ENCODE results near the gene MTRFR.
"Not testable (repeated sequence)": the region's sequence is repeated elsewhere in the genome, so short reads cannot be mapped to it uniquely, and the experiment has no call there.

MTRFR gene

GRCh38 chr12:123232807-123233504 lies at the start of gene MTRFR, which contains the start of gene MPHOSPH9:
Gene MTRFR, plus strand, starts transcription at chr12:123233436. Its CDS starts 20,239 bp downstream, at chr12:123253675.
Gene MPHOSPH9, minus strand, starts transcription at chr12:123233141. Its CDS starts 2,777 bp downstream, at chr12:123230364.
- DNase-seq = peak; percentile 100

GRCh38 chr12:123187637-123188036 lies 45.6 kb upstream of the MTRFR start:
- no peak for DNase-seq

DNA sequence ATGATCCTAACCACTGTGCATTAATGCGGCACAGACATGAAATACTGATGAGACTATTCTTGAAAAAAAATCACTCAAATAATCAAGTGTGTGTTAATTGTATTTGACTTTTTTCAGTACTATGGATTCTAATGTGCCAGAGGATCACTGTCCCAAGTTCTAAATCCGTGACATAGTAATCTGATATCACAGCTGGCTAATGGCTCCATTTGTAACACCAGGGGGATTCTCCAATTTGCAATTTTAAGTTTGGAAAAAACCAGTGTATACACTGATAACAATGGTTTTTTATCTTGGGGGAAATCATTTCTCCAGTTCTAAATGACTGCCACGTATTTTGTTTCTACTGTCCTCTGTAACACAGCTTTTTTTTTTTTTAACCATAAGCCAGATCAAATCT lies 33.3 kb upstream of the MTRFR start:
- DNase-seq = no peak

DNA sequence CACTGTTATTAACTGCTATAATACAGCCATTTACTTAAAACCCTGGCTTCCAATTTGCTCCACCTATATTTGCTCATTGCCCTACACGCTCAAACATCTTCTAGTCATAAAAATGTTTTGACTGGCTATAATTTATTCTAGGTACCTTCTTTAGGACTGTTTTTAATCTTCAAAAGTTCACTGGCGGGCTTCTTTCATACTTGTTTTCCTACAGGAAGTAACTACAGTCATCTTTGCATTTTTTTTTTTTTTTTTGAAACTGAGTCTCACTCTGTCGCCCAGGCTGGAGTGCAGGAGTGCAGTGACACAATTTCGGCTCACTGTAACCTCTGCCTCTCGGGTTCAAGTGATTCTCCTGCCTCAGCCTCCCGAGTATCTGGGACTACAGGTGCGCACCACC lies 32.8 kb upstream of the MTRFR start:
- no peak for DNase-seq

- not testable (repeated sequence) for DNase-seq
Measured at GRCh38 chr12:123206794-123207193, 26.4 kb upstream of the MTRFR start.

- not testable (repeated sequence) for DNase-seq
Measured at GRCh38 chr12:123207815-123208214, 25.4 kb upstream of the MTRFR start.

DNA sequence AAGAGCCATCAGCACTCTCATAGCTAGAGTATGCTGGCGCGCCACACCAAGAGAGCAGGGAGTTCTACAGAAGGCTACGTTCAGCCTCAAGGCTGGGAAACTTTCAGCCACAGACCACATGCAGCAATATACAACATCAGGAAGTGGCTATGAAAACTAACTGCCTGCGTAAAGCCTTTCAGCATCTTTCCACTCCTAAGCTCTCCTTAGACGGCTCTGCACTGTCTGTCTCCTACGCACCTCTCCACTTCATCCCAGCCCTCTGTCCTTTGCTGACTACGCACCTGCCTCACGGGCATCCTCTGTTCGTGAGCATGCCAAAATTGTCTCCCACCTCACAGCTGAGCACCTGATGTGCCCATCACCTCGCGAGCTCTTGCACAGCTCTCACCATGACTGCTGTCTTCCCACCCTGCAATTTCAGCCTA lies 10.0 kb upstream of the MTRFR start:
- no peak for DNase-seq

DNA sequence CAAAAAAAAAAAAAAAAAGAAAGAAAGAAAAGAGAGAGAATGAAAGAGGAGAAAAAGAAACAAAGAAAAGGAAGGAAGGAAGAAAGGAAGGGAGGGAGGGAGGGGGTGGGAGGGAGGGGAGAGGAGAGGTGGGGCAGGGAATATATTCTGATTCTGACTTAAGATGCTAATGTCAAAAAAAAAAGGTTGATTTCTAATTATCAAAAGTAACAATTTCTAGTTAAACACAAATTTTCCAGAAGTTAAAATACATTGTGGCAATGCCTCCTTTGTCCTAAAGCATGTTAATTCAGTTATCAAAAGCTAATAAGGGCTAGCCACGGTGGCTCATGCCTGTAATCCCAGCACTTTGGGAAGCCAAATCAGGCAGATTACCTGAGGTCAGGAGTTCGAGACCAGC lies 7.8 kb upstream of the MTRFR start:
- DNase-seq = no peak

GRCh38 chr12:123227581-123228258 lies 5.5 kb upstream of the MTRFR start:
- DNase-seq = no peak

GRCh38 chr12:123229051-123229450 lies 4.2 kb upstream of the MTRFR start:
- no peak for DNase-seq

DNA sequence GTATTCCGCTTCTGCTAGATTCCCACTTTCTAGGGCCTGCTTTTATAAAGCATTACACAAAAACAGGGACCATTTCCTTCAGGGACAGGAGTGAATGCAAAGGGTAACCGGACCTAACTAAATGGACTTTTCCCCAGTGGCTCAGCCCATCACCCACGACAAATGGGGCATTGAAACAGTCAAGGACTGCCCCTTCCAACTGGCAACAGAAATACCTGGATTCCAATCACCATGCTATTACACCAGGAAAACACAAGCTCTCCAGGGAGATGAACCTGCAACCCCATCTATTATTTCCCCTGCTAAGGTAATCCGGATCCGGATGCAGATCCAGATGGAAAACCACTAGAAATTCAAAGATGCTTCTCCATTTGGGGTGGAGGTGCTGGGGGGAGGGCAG lies 1.3 kb upstream of the MTRFR start:
- DNase-seq = no peak

DNA sequence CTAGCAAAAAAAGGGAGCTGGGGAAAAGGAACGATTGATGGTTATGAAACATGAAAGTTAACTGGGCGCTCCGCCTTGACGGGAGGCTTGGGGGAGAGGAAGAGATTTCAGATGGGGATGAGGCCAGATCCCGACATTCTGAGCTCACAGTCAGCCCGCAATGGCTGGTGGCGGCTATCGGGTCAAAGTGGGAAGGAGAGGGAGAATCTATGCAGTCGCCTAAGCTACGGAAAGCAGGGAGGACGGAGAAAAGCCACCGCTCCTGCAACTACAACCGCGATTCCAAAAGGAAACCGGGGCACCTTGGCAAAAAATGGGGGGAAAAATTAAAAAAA lies 797 bp upstream of the MTRFR start:
- DNase-seq = no peak

GRCh38 chr12:123233505-123234308 lies 471 bp downstream of the MTRFR start:
- DNase-seq = peak; percentile 24

DNA sequence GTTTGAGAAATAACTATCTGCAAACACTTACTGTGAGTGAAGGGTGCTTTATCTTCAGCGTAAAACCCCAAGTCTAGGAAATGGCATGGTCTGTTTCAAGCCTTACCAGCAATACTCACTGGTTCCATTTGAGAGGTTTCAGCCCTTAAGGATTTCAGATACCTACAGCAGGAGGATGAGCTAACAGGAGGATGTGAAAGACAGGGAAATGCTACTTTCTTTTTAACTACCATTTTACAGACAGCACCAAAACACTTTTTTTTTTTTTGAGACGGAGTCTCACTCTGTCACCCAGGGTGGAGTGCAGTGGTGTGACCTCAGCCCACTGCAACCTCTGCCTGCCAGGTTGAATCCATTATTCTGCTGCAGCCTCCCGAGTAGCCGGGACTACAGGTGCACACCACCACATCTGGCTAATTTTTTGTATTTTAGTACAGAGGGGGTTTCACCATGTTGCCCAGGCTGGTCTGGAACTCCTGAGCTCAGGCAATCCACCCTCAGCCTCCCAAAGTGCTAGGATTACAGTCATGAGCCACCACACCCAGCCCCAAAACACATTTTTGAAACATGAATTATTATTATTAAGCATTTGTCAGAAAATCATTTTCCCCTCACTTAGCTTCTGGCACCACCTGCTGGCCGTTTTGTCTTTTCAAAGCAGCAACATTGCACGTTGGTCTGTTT lies 4.6 kb downstream of the MTRFR start:
- DNase-seq = peak; percentile 74

- DNase-seq = no peak
Measured at GRCh38 chr12:123238330-123238682, 5.1 kb downstream of the MTRFR start.

DNA sequence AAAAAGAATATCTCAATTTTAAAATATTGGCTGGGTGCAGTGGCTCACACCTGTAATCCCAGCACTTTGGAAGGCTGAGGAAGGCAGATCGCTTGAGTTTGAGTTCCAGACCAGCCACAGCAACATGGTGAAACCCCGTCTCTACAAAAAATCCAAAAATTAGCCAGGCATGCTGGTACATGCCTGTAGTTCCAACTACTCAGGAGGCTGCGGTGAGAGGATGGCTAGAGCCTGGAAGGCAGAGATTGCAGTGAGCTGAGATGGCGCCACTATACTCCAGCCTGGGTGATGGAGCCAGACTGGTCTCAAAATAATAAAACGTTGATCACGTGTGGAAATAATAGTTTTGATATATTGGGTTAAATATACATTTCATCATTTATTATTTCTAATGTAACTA lies 5.7 kb downstream of the MTRFR start:
- no peak for DNase-seq

GRCh38 chr12:123242116-123242904 lies 9.1 kb downstream of the MTRFR start:
- peak; percentile 38 for DNase-seq

GRCh38 chr12:123243671-123244262 lies 10.5 kb downstream of the MTRFR start:
- DNase-seq = no peak

- no peak for DNase-seq
Measured at GRCh38 chr12:123245678-123246077, 12.4 kb downstream of the MTRFR start.

DNA sequence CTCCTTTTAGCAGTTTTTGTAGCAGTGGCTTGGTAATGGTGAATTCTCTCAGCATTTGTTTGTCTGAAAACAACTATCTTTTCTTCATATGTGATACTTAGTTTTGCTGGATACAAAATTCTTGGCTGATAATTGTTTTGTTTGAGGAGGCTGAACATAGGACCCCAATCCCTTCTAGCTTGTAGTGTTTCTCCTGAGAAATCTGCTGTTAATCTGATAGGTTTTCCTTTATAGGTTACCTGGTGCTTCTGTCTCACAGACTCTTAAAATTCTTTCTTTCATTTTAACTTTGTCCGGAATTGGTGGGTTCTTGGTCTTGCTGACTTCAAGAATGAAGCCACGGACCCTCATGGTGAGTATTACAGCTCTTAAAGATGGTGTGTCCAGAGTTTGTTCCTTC lies 14.9 kb downstream of the MTRFR start:
- not testable (repeated sequence) for DNase-seq

DNA sequence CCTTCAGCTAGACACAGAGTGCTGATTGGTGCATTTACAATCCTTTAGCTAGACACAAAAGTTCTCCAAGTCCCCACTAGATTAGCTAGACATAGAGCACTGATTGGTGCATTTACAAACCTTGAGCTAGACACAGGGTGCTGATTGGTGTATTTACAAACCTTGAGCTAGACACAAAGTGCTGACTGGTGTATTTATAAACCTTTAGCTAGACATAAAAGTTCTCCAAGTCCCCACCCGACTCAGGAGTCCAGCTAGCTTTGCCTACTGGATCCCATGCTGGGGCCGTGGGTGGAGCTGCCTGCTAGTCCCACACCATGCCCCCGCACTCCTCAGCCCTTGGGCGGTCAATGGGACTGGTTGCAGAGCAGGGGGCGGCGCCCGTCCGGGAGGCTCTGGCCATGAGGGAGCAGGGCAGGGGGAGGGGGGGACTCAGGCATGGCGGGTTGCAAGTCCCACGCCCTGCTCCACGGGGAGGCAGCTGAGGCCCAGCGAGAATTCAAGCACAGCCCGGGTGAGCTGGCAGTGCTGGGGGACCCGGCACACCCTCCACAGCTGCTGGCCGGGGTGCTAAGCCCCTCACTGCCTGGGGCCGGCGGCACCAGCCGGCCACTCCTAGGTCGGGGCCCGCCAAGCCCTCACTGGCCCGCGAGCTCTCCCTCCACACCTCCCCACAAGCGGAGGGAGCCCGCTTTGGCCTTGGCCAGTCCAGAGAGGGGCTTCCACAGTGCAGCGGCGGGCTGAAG lies 15.9 kb downstream of the MTRFR start:
- not testable (repeated sequence) for DNase-seq
